ENCODE results near the gene AQP10.
A peak's percentile ranks its signal among the peaks of the same experiment; 100 is the strongest.
"Not testable (repeated sequence)": the region's sequence is repeated elsewhere in the genome, so short reads cannot be mapped to it uniquely, and the experiment has no call there.

The AQP10 gene

GRCh38 chr1:154324669-154325582 is 4.0 kb downstream of the AQP10 start, which contains the start of gene ATP8B2:
Gene ATP8B2 (plus strand): TSS chr1:154325525. CDS start chr1:154328142, 2,617 bp downstream.
- peak; percentile 81 for DNase-seq

GRCh38 chr1:154325583-154326545 is 5.0 kb downstream of the AQP10 start:
- peak; percentile 77 for DNase-seq

- DNase-seq, result no peak
Observed at GRCh38 chr1:154326546-154327465, 5.9 kb downstream of the AQP10 start.

GRCh38 chr1:154327466-154328317 is 6.8 kb downstream of the AQP10 start:
- no peak for DNase-seq

- DNase-seq, result peak; percentile 85
Observed at GRCh38 chr1:154328318-154329151, 7.6 kb downstream of the AQP10 start.

GRCh38 chr1:154329152-154329521 is 8.2 kb downstream of the AQP10 start:
- no peak for DNase-seq

- no peak for DNase-seq
Observed at GRCh38 chr1:154329551-154330131, 8.7 kb downstream of the AQP10 start.

- DNase-seq, result no peak
Observed at GRCh38 chr1:154330669-154331068, 9.8 kb downstream of the AQP10 start.

- no peak for DNase-seq
Observed at GRCh38 chr1:154334079-154335024, 13.5 kb downstream of the AQP10 start.

- DNase-seq, result peak; percentile 80
Observed at GRCh38 chr1:154335025-154335714, 14.3 kb downstream of the AQP10 start.

- no peak for DNase-seq
Observed at GRCh38 chr1:154337253-154337894, 16.5 kb downstream of the AQP10 start.

- DNase-seq, result no peak
Observed at GRCh38 chr1:154338875-154339274, 18.0 kb downstream of the AQP10 start.

GRCh38 chr1:154341366-154341765 is 20.5 kb downstream of the AQP10 start:
- not testable (repeated sequence) for DNase-seq

- DNase-seq, result no peak
Observed at GRCh38 chr1:154342132-154342531, 21.2 kb downstream of the AQP10 start.

GRCh38 chr1:154342836-154343472 is 22.1 kb downstream of the AQP10 start:
- no peak for DNase-seq

- DNase-seq, result peak; percentile 25
Observed at GRCh38 chr1:154344977-154345837, 24.3 kb downstream of the AQP10 start.

All from NCI-H526 treated with DMSO at 0.1 percent for 48 hours (cell line).